Activated T-cell treated with anti-CD3 and anti-CD28 coated beads, Interleukin-2, amount 50 U/mL, for 72 hours (primary cell): ENCODE data around the gene RPUSD3. TPM values are rescaled to one million over a fixed set of nuclear protein-coding genes. Genes with fewer than 3 reads are reported as not detected.

ENCODE experiments used
- ATAC-seq, 2 donors: fragments of 150-1000 bp; cut with Tn5 transposase; replicated peaks in 1 of 2; 2 replicates each; pipeline ENCODE4 v1.10.0; 2021; ENCODE audit warnings: moderate library complexity in 2 of 2, mild to moderate bottlenecking in 1 of 2
- DNase-seq, 2 donors: peaks; one replicate each; pipeline ENCODE4 v3.0.0; 2021 to 2022; ENCODE audit warnings: mixed read lengths in 1 of 2
- H3K27ac Mint-ChIP-seq: one replicate; pipeline ENCODE4 v1.8.0; 2022; ENCODE audit warnings: mild to moderate bottlenecking, moderate library complexity, mixed read lengths
- H3K27me3 Mint-ChIP-seq: one replicate; pipeline ENCODE4 v1.8.0; 2022; ENCODE audit warnings: low read depth, mixed read lengths
- H3K36me3 Mint-ChIP-seq, 2 donors: one replicate each; pipeline ENCODE4 v1.8.0; 2022; ENCODE audit warnings: mixed read lengths in 2 of 2, mild to moderate bottlenecking in 1 of 2; ENCODE audit not compliant: insufficient read depth in 2 of 2
- H3K4me1 Mint-ChIP-seq: one replicate; pipeline ENCODE4 v1.8.0; 2022; ENCODE audit warnings: low read depth, mixed read lengths
- H3K4me3 Mint-ChIP-seq, 2 donors: one replicate each; pipeline ENCODE4 v1.8.0; 2022; ENCODE audit warnings: mild to moderate bottlenecking in 2 of 2, mixed read lengths in 2 of 2, moderate library complexity in 2 of 2
- H3K9me3 Mint-ChIP-seq, 2 donors: one replicate each; pipeline ENCODE4 v1.8.0; 2022; ENCODE audit warnings: mixed read lengths in 2 of 2
- total RNA-seq, 2 donors: library from RNA; stranded (reverse); gene quantifications; one replicate each; pipeline ENCODE4 v1.2.3, GENCODE V29; 2022

RPUSD3 gene
- total RNA-seq, 2 donors from 2014 or later: 40.1 to 53.7 TPM

- no peaks in the 10 kb centered on the region for H3K4me1 Mint-ChIP-seq
- H3K36me3 Mint-ChIP-seq: peaks cover 8 to 18% of the 10 kb centered on the region in 2 donors
- no peaks in the 10 kb centered on the region for H3K9me3 Mint-ChIP-seq
- H3K27me3 Mint-ChIP-seq: no peaks in the 10 kb centered on the region
- DNase-seq (no peak), ATAC-seq (peak; percentile 8 to 9)
- H3K27ac Mint-ChIP-seq: no peak overlapping the region
- no peak overlapping the region for H3K4me3 Mint-ChIP-seq
Measured at GRCh38 chr3:9815986-9816385, 27.8 kb downstream of the RPUSD3 start.

GRCh38 chr3:9812870-9813483, 30.8 kb downstream of the RPUSD3 start:
- DNase-seq: no peak
- H3K27me3 Mint-ChIP-seq: no peaks in the 10 kb centered on the region
- H3K9me3 Mint-ChIP-seq: no peaks in the 10 kb centered on the region
- no peak for ATAC-seq
- H3K4me3 Mint-ChIP-seq: no peak overlapping the region
- H3K4me1 Mint-ChIP-seq: peaks cover 25% of the 10 kb centered on the region
- peaks cover 7 to 21% of the 10 kb centered on the region in 2 donors for H3K36me3 Mint-ChIP-seq
- H3K27ac Mint-ChIP-seq: no peak overlapping the region

- no peak for DNase-seq
- H3K27ac Mint-ChIP-seq: peak overlapping the region; percentile 20
- ATAC-seq: no peak
- H3K27me3 Mint-ChIP-seq: no peaks in the 10 kb centered on the region
- no peaks in the 10 kb centered on the region for H3K9me3 Mint-ChIP-seq
- peak overlapping the region; percentile 23 to 92 for H3K4me3 Mint-ChIP-seq
- peaks cover 39% of the 10 kb centered on the region for H3K4me1 Mint-ChIP-seq
- H3K36me3 Mint-ChIP-seq: peaks cover 9 to 23% of the 10 kb centered on the region in 2 donors
Measured at GRCh38 chr3:9810846-9811245, 33.0 kb downstream of the RPUSD3 start.

- peaks cover 9 to 24% of the 10 kb centered on the region in 2 donors for H3K36me3 Mint-ChIP-seq
- peaks cover 39% of the 10 kb centered on the region for H3K4me1 Mint-ChIP-seq
- H3K27ac Mint-ChIP-seq: no peak overlapping the region
- no peaks in the 10 kb centered on the region for H3K27me3 Mint-ChIP-seq
- no peaks in the 10 kb centered on the region for H3K9me3 Mint-ChIP-seq
- ATAC-seq (no peak), DNase-seq (no peak)
- H3K4me3 Mint-ChIP-seq: peak overlapping the region; percentile 23 to 92
Measured at GRCh38 chr3:9810433-9810770, 33.4 kb downstream of the RPUSD3 start.

GRCh38 chr3:9809615-9810432, 34.0 kb downstream of the RPUSD3 start, which contains the start of gene TTLL3:
Gene TTLL3, plus strand, starts transcription at chr3:9810262. Its CDS starts 400 bp downstream, at chr3:9810662.
- peaks cover 10 to 24% of the 10 kb centered on the region in 2 donors for H3K36me3 Mint-ChIP-seq
- peak within 1 kb of the TSS; percentile 96 for H3K27ac Mint-ChIP-seq
- ATAC-seq (peak; percentile 57 to 63), DNase-seq (peak; percentile 49 to 57)
- no peaks in the 10 kb centered on the region for H3K27me3 Mint-ChIP-seq
- H3K4me3 Mint-ChIP-seq: peak within 1 kb of the TSS; percentile 92 to 96
- peaks cover 39% of the 10 kb centered on the region for H3K4me1 Mint-ChIP-seq
- H3K9me3 Mint-ChIP-seq: no peaks in the 10 kb centered on the region

GRCh38 chr3:9809239-9809614, 34.6 kb downstream of the RPUSD3 start:
- Mint-ChIP-seq H3K4me3 (peak overlapping the region; percentile 92 to 96), H3K27ac (peak overlapping the region; percentile 96), H3K4me1 (peaks cover 39% of the 10 kb centered on the region), H3K9me3 (no peaks in the 10 kb centered on the region), H3K36me3 (peaks cover 13 to 26% of the 10 kb centered on the region in 2 donors), H3K27me3 (no peaks in the 10 kb centered on the region)
- ATAC-seq (peak; percentile 6 to 28), DNase-seq (no peak)

GRCh38 chr3:9808345-9809037, 35.3 kb downstream of the RPUSD3 start:
- peak overlapping the region; percentile 96 for H3K27ac Mint-ChIP-seq
- peaks cover 39% of the 10 kb centered on the region for H3K4me1 Mint-ChIP-seq
- peak overlapping the region; percentile 92 to 96 for H3K4me3 Mint-ChIP-seq
- DNase-seq: peak; percentile 64 to 69
- ATAC-seq: peak; percentile 72 to 80
- H3K9me3 Mint-ChIP-seq: no peaks in the 10 kb centered on the region
- no peaks in the 10 kb centered on the region for H3K27me3 Mint-ChIP-seq
- peaks cover 15 to 29% of the 10 kb centered on the region in 2 donors for H3K36me3 Mint-ChIP-seq

- H3K4me1 Mint-ChIP-seq: peaks cover 41% of the 10 kb centered on the region
- ATAC-seq (no peak), DNase-seq (no peak)
- peak overlapping the region; percentile 96 for H3K27ac Mint-ChIP-seq
- H3K9me3 Mint-ChIP-seq: no peaks in the 10 kb centered on the region
- H3K27me3 Mint-ChIP-seq: no peaks in the 10 kb centered on the region
- H3K4me3 Mint-ChIP-seq: peak overlapping the region in 1 of 2 donors; percentile 23
- H3K36me3 Mint-ChIP-seq: peaks cover 17 to 33% of the 10 kb centered on the region in 2 donors
Measured at GRCh38 chr3:9807981-9808344, 35.8 kb downstream of the RPUSD3 start.

GRCh38 chr3:9806688-9807589, 36.9 kb downstream of the RPUSD3 start:
- Mint-ChIP-seq H3K4me1 (peaks cover 43% of the 10 kb centered on the region), H3K9me3 (no peaks in the 10 kb centered on the region), H3K27me3 (no peaks in the 10 kb centered on the region), H3K4me3 (no peak overlapping the region), H3K27ac (peak overlapping the region; percentile 8), H3K36me3 (peaks cover 17 to 35% of the 10 kb centered on the region in 2 donors)
- no peak for DNase-seq
- no peak for ATAC-seq

- DNase-seq (no peak), ATAC-seq (no peak)
- Mint-ChIP-seq H3K4me3 (no peak overlapping the region), H3K27ac (no peak overlapping the region), H3K4me1 (peaks cover 43% of the 10 kb centered on the region), H3K36me3 (peaks cover 13 to 30% of the 10 kb centered on the region in 2 donors), H3K9me3 (no peaks in the 10 kb centered on the region), H3K27me3 (no peaks in the 10 kb centered on the region)
Measured at GRCh38 chr3:9806137-9806536, 37.7 kb downstream of the RPUSD3 start.

GRCh38 chr3:9804996-9805395, 38.8 kb downstream of the RPUSD3 start:
- Mint-ChIP-seq H3K27ac (no peak overlapping the region), H3K36me3 (peaks cover 12 to 30% of the 10 kb centered on the region in 2 donors), H3K4me3 (no peak overlapping the region)

GRCh38 chr3:9803494-9803893, 40.3 kb downstream of the RPUSD3 start:
- DNase-seq (no peak), ATAC-seq (no peak)
- no peak overlapping the region for H3K27ac Mint-ChIP-seq
- no peaks in the 10 kb centered on the region for H3K27me3 Mint-ChIP-seq
- peaks cover 12 to 40% of the 10 kb centered on the region in 2 donors for H3K36me3 Mint-ChIP-seq
- H3K4me3 Mint-ChIP-seq: no peak overlapping the region
- H3K4me1 Mint-ChIP-seq: peaks cover 23% of the 10 kb centered on the region
- H3K9me3 Mint-ChIP-seq: no peaks in the 10 kb centered on the region

More at GRCh38 chr3:9804996-9805395, 38.8 kb downstream of the RPUSD3 start:
- peaks cover 35% of the 10 kb centered on the region for H3K4me1 Mint-ChIP-seq
- no peaks in the 10 kb centered on the region for H3K27me3 Mint-ChIP-seq
- H3K9me3 Mint-ChIP-seq: no peaks in the 10 kb centered on the region
- DNase-seq (no peak), ATAC-seq (no peak)
